ENCODE data around the gene LRRK1. TPM values are rescaled to one million over a fixed set of nuclear protein-coding genes. Genes with fewer than 3 reads are reported as not detected.

The LRRK1 gene
- total and polyA plus RNA-seq, 11 donors, result 1.3 to 12.7 (median 2.1) TPM

DNA sequence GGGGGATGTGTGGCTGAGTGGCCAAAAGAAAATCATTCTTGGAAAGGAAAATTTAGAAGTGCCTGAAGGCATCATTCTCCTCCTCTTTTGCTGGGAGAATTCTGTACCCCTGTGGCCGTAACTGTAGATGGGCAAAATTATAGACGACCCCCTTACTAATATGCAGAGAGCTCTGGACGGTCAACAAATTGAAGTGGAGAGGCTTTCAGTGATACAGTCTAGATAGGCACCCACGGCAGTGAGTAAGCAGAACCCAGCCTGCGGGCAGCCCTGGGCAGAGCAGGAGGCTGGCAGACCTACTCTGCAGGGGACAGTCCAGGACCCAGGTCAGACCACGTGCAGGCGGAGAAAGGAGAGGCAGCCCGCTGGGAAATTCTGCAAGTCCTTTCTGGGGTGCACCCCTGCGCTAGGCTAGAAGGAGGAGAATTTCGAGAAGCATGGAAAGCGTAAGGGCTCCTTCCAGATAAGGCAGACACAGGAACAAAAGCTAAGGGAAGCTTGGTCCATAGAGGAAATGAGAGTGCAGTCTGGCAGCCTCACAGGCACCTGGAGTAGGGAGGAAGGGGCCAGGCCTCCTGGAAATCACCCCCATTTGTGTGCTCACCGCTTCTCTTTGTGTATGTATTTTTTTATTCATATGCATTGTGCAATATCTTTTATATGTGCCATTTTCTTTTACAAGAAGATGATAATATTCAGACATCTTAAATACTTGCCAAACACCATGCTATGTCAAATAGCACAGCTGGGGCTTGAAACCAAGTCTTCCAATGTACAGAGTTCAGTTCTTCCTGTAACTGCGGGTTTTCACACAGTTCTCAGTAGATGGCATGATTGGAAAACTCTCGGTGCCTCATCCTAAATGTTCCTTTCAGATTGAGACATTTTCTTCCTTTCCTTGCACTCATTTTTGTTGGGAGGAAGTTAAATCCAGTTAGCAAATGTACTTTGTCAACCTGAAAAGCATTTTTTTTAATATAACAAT, 40.2 kb downstream of the LRRK1 start:
- no peaks in the 10 kb centered on the region for H3K27me3 ChIP-seq
- TF ChIP-seq, protein P1, sequence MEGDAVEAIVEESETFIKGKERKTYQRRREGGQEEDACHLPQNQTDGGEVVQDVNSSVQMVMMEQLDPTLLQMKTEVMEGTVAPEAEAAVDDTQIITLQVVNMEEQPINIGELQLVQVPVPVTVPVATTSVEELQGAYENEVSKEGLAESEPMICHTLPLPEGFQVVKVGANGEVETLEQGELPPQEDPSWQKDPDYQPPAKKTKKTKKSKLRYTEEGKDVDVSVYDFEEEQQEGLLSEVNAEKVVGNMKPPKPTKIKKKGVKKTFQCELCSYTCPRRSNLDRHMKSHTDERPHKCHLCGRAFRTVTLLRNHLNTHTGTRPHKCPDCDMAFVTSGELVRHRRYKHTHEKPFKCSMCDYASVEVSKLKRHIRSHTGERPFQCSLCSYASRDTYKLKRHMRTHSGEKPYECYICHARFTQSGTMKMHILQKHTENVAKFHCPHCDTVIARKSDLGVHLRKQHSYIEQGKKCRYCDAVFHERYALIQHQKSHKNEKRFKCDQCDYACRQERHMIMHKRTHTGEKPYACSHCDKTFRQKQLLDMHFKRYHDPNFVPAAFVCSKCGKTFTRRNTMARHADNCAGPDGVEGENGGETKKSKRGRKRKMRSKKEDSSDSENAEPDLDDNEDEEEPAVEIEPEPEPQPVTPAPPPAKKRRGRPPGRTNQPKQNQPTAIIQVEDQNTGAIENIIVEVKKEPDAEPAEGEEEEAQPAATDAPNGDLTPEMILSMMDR (IDR thresholded peaks at IDR 0.05), result no peak
- no peak for TF ChIP-seq POLR2A (IDR thresholded peaks at IDR 0.05)
- no peaks in the 10 kb centered on the region for H3K36me3 ChIP-seq
- peaks cover 0 to 9% (median 0%) of the 10 kb centered on the region in 12 donors for H3K9me3 ChIP-seq
- intact Hi-C loops (cut with DNase I), result no loop called here
- H3K27ac ChIP-seq, result peak overlapping the region in 1 of 12 donors; percentile 35
- no peak overlapping the region for H3K4me3 ChIP-seq
- 70 to 74% (median 72%) methylated on average over 14 of the region's 14 CpGs for WGBS, 4 donors
- DNase-seq (no peak), ATAC-seq (peak in 2 of 4 donors; percentile 22 to 51)
- H3K4me1 ChIP-seq, result peaks cover 0 to 26% (median 0%) of the 10 kb centered on the region in 12 donors

DNA sequence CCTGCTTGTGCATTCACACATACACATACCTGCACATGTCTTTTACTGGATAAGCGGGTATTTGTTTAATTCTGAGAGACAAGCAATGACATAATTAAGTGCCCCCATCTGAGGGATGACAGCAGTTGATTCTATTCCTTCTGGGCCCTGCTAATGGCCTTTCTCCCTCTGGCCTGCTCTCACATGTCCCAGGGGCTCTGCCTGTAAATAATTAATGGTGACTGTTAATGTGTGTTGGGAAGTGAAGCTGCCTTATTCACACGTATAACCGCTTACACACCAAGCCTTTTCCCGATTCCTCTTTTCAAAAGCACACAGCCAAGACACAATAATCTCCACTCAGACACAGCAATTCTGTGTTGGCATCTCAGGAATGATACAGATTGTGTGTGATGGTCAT, 47.8 kb downstream of the LRRK1 start:
- H3K9me3 ChIP-seq, result peaks cover 0 to 4% (median 0%) of the 10 kb centered on the region in 12 donors
- ATAC-seq (no peak), DNase-seq (no peak)
- H3K36me3 ChIP-seq, result no peaks in the 10 kb centered on the region
- no peaks in the 10 kb centered on the region for H3K4me1 ChIP-seq
- intact Hi-C loops (cut with DNase I), result no loop called here
- H3K27me3 ChIP-seq, result peaks cover 0 to 18% (median 0%) of the 10 kb centered on the region in 9 donors
- 64 to 78% (median 74%) methylated on average over 4 of the region's 4 CpGs for WGBS, 4 donors
- H3K27ac ChIP-seq, result no peak overlapping the region
- H3K4me3 ChIP-seq, result no peak overlapping the region
- TF ChIP-seq, protein P1 (IDR thresholded peaks at IDR 0.05), result no peak
- no peak for TF ChIP-seq POLR2A (IDR thresholded peaks at IDR 0.05)

DNA sequence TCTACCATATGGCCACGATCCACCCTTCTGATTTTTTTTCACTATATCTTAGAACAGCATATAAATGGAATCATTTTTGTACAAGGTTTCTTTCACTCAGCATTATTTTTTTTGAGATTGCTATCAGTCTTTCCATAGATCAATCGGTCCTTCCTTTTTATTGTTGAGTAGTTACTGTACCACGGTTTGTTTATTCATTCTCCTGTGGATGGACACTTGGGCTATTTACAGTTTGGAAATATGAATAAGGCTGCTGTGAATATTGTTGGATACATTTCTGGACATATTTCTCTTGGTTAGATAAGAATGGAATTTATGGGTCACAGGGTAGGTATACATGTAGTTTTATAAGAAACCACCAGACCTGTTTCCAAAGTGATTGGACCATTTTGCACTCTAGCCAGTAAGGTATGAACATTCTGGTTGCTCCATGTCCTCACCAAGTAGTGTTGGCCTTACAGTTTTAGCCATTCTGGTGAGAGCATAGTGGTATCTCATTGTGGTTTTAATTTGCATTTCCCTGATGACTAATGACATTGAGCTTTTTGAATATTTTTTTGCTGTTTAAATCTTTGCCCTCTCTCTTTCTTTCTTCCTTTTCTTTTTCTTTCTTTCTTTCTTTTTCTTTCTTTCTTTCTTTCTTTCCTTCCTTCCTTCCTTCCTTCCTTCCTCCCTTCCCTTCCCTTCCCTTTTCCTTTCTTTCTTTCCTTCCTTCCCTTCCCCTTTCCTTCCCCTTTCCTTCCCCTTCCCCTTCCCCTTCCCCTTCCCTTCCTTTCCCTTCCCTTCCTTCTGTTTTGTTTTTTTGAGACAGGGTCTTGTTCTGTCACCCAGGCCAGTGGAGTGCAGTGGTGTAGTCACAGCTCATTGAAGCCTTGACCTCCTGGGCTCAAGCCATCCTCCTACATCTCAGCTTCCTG, 49.2 kb downstream of the LRRK1 start:
- 92 to 94% (median 93%) methylated on average over 3 of the region's 3 CpGs for WGBS, 4 donors
- H3K4me1 ChIP-seq, result peaks cover 0 to 6% (median 0%) of the 10 kb centered on the region in 12 donors
- H3K27me3 ChIP-seq, result peaks cover 3 to 29% (median 9%) of the 10 kb centered on the region in 9 donors
- H3K36me3 ChIP-seq, result no peaks in the 10 kb centered on the region
- TF ChIP-seq, protein P1 (IDR thresholded peaks at IDR 0.05), result no peak
- no peak for TF ChIP-seq POLR2A (IDR thresholded peaks at IDR 0.05)
- intact Hi-C loops (cut with DNase I), result no loop called here
- H3K27ac ChIP-seq, result no peak overlapping the region
- DNase-seq (no peak), ATAC-seq (no peak)
- peaks cover 0 to 4% (median 0%) of the 10 kb centered on the region in 12 donors for H3K9me3 ChIP-seq
- no peak overlapping the region for H3K4me3 ChIP-seq
